SU-DHL-6 (cell line): ENCODE measurements around the gene FSTL4.

ENCODE experiments used
- H2AFZ ChIP-seq: fragments of 200-600 bp; sonication (generic); 2 replicates; pipeline ENCODE4 v1.6.1; 2014; ENCODE audit warnings: low read depth, mild to moderate bottlenecking, moderate library complexity, mixed read lengths, antibody characterized with exemption, low read length; ENCODE audit not compliant: severe bottlenecking
- H3F3A ChIP-seq: fragments of 200-600 bp; shearing (Covaris generic); 2 replicates; pipeline ENCODE4 v1.6.0; 2016; ENCODE audit warnings: antibody characterized with exemption, mild to moderate bottlenecking; ENCODE audit not compliant: insufficient read depth
- H3K27ac ChIP-seq: fragments of 200-600 bp; sonication (generic); 2 replicates; pipeline ENCODE4 v1.5.1; 2016; ENCODE audit warnings: low read depth, mild to moderate bottlenecking, low read length, moderate library complexity, mixed read lengths
- H3K27me3 ChIP-seq: fragments of 200-600 bp; sonication (generic), shearing (Covaris generic); 2 replicates; pipeline ENCODE4 v1.6.0; 2014; ENCODE audit warnings: mild to moderate bottlenecking, low read length
- H3K36me3 ChIP-seq: fragments of 200-600 bp; sonication (generic); 2 replicates; pipeline ENCODE4 v1.6.1; 2014; ENCODE audit warnings: mild to moderate bottlenecking, low read length, mixed read lengths
- H3K4me2 ChIP-seq: fragments of 300-600, 200-600 bp; shearing (Covaris generic), sonication (generic); 2 replicates; pipeline ENCODE4 v1.6.0; 2014; ENCODE audit warnings: low read length, low read depth, mild to moderate bottlenecking; ENCODE audit not compliant: poor library complexity, severe bottlenecking
- H3K4me3 ChIP-seq: fragments of 200-600 bp; sonication (generic); 2 replicates; pipeline ENCODE4 v1.5.1; 2014; ENCODE audit warnings: antibody characterized with exemption, low read length, mild to moderate bottlenecking, mixed read lengths; ENCODE audit not compliant: insufficient read depth, poor library complexity, severe bottlenecking
- H3K79me2 ChIP-seq: fragments of 200-600 bp; sonication (generic); 2 replicates; pipeline ENCODE4 v1.6.1; 2014; ENCODE audit warnings: mild to moderate bottlenecking, low read length, moderate library complexity; ENCODE audit not compliant: insufficient read depth
- H3K9ac ChIP-seq: fragments of 200-600 bp; sonication (generic); 2 replicates; pipeline ENCODE4 v1.7.0; 2014; ENCODE audit warnings: mild to moderate bottlenecking, low read length
- H3K9me2 ChIP-seq: fragments of 200-600 bp; sonication (generic); replicated peaks from 2 replicates; pipeline ENCODE4 v1.6.1; 2014; ENCODE audit warnings: low read length; ENCODE audit not compliant: insufficient read depth
- H3K9me3 ChIP-seq: fragments of 200-600 bp; sonication (generic); 2 replicates; pipeline ENCODE4 v1.6.1; 2014; ENCODE audit warnings: low read length, mixed read lengths; ENCODE audit not compliant: insufficient read depth
- H4K20me1 ChIP-seq: fragments of 200-600 bp; sonication (generic); 2 replicates; pipeline ENCODE4 v1.6.1; 2014; ENCODE audit warnings: low read depth, mild to moderate bottlenecking, antibody characterized with exemption, low read length, moderate library complexity, mixed read lengths
- CTCF ChIP-seq: fragments of 200-600 bp; sonication (generic); IDR thresholded peaks from one replicate; pipeline ENCODE4 v1.5.1; 2017; ENCODE audit warnings: antibody characterized with exemption, mild to moderate bottlenecking, low read length, moderate library complexity; ENCODE audit not compliant: insufficient read depth, poor library complexity, severe bottlenecking
- EZH2phosphoT487 ChIP-seq: fragments of 200-600 bp; sonication (generic), shearing (Covaris generic); conservative IDR thresholded peaks from 2 replicates; pipeline ENCODE4 v1.6.1; 2018; ENCODE audit warnings: mild to moderate bottlenecking, antibody characterized with exemption, low read length, moderate library complexity, mixed read lengths

The FSTL4 gene

DNA sequence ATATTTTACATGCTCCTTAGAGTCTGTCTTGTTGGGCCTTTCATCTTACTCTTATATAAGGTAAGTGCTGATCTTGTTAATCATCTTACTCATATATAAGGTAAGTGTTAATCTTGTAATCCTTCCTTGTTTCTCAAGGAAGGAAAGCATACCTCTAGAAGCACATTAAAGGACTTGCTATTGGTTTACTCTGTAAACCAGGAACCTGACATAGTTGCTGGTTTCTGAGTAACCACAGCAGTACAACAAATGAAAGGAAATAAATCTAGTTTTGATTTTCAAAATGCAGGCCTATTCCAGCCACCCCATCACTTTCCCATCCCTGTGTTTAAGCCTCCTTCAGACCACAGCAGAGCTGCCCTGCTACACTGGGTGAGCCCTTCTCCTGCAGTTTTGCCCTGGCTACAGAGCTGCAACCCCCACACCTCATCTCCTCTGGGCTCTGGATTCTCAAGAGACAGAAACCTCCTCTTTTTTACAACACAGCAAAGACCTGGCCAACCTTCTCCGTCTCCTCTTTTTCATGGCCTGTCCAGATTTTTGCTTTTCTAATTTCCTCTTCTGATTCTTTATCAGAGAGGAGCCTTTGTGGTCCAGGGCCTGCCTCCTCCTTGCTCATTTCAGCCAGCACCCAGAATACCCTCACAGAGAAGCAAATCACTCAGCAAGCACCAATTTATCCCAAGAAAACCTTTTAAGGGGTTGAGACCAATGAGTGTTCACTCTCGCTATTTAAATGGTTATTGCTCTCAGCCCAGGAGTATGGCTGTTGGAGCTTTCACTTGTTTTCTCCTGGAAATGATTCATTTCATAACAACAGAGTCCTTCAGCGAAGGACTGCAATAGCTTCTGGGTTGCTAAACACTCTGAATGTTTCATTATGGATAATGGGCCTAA is 103.2 kb downstream of the FSTL4 start:
- Histone ChIP-seq H3F3A (no peaks in the 10 kb centered on the region), H3K4me3 (no peak overlapping the region), H3K9me2 (no peaks in the 10 kb centered on the region), H3K4me2 (no peak overlapping the region), H3K79me2 (no peaks in the 10 kb centered on the region), H3K36me3 (no peaks in the 10 kb centered on the region), H2AFZ (no peak overlapping the region), H3K27me3 (no peaks in the 10 kb centered on the region), H3K9me3 (no peaks in the 10 kb centered on the region), H3K9ac (no peak overlapping the region), H4K20me1 (no peaks in the 10 kb centered on the region), H3K27ac (no peak overlapping the region)
- no peak for TF ChIP-seq CTCF
- no peak for TF ChIP-seq EZH2phosphoT487

DNA sequence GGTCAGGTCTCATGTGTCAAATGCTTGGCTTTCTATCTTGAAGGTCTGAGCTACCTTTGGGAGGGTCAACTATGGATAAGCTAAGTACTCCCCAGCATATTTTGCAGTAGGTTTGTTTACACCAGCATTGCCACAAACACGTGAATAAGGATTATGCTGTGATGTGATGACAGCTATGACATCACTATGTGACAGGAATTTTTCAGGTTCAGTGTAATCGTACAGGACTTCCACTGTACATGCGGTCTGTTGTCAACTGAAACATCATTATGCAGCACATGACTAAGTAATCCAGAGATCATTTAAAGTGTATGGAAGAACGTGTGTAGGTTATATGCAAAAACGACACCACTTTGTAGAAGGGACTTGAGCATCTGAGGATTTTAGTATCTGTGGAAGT is 104.0 kb downstream of the FSTL4 start:
- H3F3A ChIP-seq: no peaks in the 10 kb centered on the region
- H4K20me1 ChIP-seq: no peaks in the 10 kb centered on the region
- H2AFZ ChIP-seq: no peak overlapping the region
- no peaks in the 10 kb centered on the region for H3K36me3 ChIP-seq
- no peaks in the 10 kb centered on the region for H3K9me2 ChIP-seq
- no peak overlapping the region for H3K4me2 ChIP-seq
- H3K27ac ChIP-seq: no peak overlapping the region
- TF ChIP-seq CTCF (no peak), EZH2phosphoT487 (no peak)
- no peaks in the 10 kb centered on the region for H3K9me3 ChIP-seq
- no peaks in the 10 kb centered on the region for H3K79me2 ChIP-seq
- no peak overlapping the region for H3K4me3 ChIP-seq
- H3K27me3 ChIP-seq: no peaks in the 10 kb centered on the region
- no peak overlapping the region for H3K9ac ChIP-seq

DNA sequence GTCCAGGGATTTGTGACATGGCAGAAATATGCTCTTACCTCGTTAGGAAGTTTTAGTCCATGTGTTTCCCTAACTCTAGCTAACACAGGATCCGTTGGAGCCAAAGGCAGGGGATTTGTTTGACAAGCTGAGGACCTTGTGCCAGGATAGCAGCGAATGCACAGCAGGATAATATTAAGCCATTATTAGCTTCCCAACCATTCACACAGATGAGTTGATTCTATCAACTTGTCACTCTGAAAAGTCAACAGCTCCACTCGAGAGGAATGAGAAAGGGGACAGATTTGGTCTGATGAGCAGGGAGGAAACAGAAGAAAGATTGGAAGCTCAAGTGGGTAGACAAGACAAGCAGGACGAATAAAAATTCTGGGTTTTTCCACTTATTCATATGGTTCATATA is 106.2 kb downstream of the FSTL4 start:
- H3K27ac ChIP-seq: no peak overlapping the region
- no peaks in the 10 kb centered on the region for H3K36me3 ChIP-seq
- no peak overlapping the region for H2AFZ ChIP-seq
- no peak overlapping the region for H3K4me2 ChIP-seq
- H3K9ac ChIP-seq: no peak overlapping the region
- H4K20me1 ChIP-seq: no peaks in the 10 kb centered on the region
- no peaks in the 10 kb centered on the region for H3K9me2 ChIP-seq
- no peaks in the 10 kb centered on the region for H3K9me3 ChIP-seq
- no peaks in the 10 kb centered on the region for H3F3A ChIP-seq
- TF ChIP-seq CTCF: no peak
- TF ChIP-seq EZH2phosphoT487: no peak
- H3K27me3 ChIP-seq: no peaks in the 10 kb centered on the region
- no peak overlapping the region for H3K4me3 ChIP-seq
- no peaks in the 10 kb centered on the region for H3K79me2 ChIP-seq
